Peyer's patch (tissue), 4 donors: ENCODE data around the gene MAPKBP1.

Experiments used
- POLR2A ChIP-seq, 2 donors: fragments of 450-650 bp; IDR thresholded peaks; one replicate each; pipeline ENCODE4 v1.5.1; 2017; ENCODE audit warnings: antibody characterized with exemption in 2 of 2, mild to moderate bottlenecking in 2 of 2, moderate library complexity in 2 of 2
- TF ChIP-seq, protein P1 (sequence below), 6 experiments: fragments of 450-650 bp in 4 of 6; fragments of 200-600 bp in 2 of 6; sonication (generic) in 1 of 6; IDR thresholded peaks; one replicate each; pipeline ENCODE4 v1.5.1; 2017 to 2019; ENCODE audit warnings: antibody characterized with exemption in 6 of 6, mild to moderate bottlenecking in 3 of 6, moderate library complexity in 1 of 6

DNA sequence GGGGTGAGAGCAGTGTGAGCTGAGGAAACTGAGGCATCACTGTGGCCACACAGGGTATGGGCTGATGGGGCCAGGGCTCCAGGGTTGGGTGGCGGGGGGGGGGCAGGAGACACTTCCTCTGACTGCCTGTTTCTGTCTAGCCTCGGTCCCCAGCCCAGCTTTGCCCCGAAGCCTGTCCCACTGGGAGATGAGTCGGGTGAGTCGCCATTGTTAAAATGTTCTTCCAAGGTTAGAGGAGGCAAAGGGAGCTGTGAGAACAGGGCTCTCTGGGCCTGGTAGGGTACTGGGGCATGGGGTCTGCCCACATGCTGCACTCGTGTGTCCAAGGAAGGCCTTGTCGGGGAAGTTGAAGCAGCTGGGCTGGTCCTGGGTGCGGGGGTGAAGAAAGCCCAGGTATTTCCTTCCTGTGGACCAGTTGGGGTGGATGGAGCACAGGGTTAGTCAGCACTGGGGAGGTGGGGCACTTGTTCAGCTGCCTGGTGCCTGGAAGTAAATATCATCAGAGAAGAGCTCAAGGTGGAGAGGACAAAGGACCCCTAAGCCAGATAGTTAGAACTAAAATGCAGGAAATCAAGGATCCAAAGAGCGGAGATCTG lies 45.3 kb downstream of the MAPKBP1 start:
- TF ChIP-seq, protein P1, sequence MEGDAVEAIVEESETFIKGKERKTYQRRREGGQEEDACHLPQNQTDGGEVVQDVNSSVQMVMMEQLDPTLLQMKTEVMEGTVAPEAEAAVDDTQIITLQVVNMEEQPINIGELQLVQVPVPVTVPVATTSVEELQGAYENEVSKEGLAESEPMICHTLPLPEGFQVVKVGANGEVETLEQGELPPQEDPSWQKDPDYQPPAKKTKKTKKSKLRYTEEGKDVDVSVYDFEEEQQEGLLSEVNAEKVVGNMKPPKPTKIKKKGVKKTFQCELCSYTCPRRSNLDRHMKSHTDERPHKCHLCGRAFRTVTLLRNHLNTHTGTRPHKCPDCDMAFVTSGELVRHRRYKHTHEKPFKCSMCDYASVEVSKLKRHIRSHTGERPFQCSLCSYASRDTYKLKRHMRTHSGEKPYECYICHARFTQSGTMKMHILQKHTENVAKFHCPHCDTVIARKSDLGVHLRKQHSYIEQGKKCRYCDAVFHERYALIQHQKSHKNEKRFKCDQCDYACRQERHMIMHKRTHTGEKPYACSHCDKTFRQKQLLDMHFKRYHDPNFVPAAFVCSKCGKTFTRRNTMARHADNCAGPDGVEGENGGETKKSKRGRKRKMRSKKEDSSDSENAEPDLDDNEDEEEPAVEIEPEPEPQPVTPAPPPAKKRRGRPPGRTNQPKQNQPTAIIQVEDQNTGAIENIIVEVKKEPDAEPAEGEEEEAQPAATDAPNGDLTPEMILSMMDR (IDR thresholded peaks at IDR 0.05), result no peak
- TF ChIP-seq POLR2A (IDR thresholded peaks at IDR 0.05), result no peak
